VCaP (cell line): ENCODE measurements around the gene AAR2.

Source experiments
- H3K27ac ChIP-seq: fragments of 450-650 bp; 2 replicates; pipeline ENCODE4 v1.5.1; 2017
- TF ChIP-seq, protein P1 (sequence below): fragments of 450-650 bp; conservative IDR thresholded peaks from 2 replicates; pipeline ENCODE4 v1.5.1; 2017; ENCODE audit warnings: mild to moderate bottlenecking, moderate library complexity

Gene AAR2

DNA sequence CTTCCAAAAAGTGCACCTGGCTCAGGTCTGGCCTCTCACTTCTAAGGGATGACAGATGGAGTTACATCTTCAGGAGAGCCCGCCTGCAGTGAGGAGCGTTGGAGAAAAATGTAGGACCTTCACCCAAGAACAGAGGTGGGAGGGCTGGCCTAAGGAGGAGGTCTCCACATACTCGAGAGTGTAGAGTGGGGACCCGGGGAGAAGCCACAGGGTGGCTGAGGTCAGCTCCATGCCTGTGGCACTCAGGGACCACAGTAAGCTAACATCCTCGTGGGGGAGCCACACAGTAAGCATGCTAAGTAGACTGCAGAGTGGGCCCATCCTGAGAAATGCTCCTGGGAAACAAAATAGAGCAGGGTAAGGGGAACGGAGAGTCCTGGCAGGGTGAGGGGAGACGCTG lies 24.0 kb downstream of the AAR2 start:
- no peak overlapping the region for H3K27ac ChIP-seq
- TF ChIP-seq, protein P1, sequence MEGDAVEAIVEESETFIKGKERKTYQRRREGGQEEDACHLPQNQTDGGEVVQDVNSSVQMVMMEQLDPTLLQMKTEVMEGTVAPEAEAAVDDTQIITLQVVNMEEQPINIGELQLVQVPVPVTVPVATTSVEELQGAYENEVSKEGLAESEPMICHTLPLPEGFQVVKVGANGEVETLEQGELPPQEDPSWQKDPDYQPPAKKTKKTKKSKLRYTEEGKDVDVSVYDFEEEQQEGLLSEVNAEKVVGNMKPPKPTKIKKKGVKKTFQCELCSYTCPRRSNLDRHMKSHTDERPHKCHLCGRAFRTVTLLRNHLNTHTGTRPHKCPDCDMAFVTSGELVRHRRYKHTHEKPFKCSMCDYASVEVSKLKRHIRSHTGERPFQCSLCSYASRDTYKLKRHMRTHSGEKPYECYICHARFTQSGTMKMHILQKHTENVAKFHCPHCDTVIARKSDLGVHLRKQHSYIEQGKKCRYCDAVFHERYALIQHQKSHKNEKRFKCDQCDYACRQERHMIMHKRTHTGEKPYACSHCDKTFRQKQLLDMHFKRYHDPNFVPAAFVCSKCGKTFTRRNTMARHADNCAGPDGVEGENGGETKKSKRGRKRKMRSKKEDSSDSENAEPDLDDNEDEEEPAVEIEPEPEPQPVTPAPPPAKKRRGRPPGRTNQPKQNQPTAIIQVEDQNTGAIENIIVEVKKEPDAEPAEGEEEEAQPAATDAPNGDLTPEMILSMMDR, result no peak

- H3K27ac ChIP-seq, result no peak overlapping the region
- TF ChIP-seq, protein P1, result no peak
Measured at GRCh38 chr20:36261389-36262105, 25.3 kb downstream of the AAR2 start.

- TF ChIP-seq, protein P1, result no peak
- no peak overlapping the region for H3K27ac ChIP-seq
Measured at GRCh38 chr20:36262440-36262839, 26.2 kb downstream of the AAR2 start.

- TF ChIP-seq, protein P1, result no peak
Measured at GRCh38 chr20:36264426-36265246, 28.4 kb downstream of the AAR2 start.

DNA sequence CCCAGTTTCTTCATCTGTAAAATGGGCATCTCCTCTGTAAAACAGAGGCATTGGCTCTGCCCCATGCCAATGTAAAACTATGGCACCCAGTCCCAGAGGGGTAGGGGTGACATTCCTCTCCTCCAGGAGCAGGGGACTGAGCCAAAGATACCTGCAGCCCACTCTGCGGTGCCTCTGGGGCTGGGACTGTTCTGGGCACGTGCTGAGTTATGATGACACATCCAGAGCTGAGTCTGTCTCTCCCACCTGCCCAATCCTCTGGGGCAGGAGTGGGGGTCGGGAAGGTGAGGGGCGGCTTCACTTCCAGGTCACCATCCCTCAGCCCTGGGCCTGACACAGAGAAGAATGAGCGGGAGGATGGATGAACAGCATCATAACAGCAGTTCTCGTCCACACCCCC lies 29.9 kb downstream of the AAR2 start:
- no peak overlapping the region for H3K27ac ChIP-seq
- TF ChIP-seq, protein P1, result no peak

More at GRCh38 chr20:36264426-36265246, 28.4 kb downstream of the AAR2 start:
- H3K27ac ChIP-seq, result no peak overlapping the region

DNA sequence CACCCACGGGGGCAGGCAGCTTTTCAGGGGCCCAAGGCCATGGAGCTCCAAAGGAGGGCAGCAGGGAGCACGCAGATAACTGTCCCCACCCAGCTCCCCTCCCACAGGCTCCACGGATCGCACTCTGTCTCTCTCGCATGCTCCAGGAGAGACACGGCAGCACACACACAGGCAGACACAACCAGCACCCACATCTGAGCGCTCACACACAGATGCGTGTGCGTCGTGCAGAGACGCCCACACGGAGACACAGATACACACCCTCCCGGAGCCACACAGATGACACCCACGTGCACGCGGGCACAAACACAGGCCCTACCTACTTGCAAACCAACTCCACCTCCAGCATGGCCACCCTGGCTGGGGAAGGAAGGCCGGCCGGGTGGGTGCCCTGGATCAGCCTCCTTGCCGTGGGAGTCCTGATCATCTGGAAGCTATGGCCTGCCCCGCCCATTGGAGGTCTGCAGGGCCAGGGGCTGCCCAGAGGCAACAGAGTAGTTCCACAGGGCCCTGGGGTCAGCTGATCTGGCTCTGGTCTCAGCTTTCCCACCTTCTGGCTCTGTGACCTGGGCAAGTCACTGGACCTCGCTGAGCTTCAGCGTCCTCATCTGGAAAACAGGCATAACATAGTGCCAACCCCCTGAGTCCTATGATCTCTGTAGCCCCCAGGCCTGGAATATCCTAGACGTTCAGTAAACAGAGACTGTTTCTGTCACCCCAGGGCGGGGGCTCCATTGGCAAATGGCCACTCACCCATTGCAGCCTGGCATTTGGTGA lies 31.5 kb downstream of the AAR2 start:
- no peak overlapping the region for H3K27ac ChIP-seq
- TF ChIP-seq, protein P1, result no peak
